HepG2 (cell line): ENCODE measurements around the gene MSI2. TPM values are rescaled to one million over a fixed set of nuclear protein-coding genes. Genes with fewer than 3 reads are reported as not detected.
A peak's percentile ranks its signal among the peaks of the same experiment; 100 is the strongest.

Source experiments
- FOXK1 ChIP-seq: sonication (generic); formaldehyde crosslinking; IDR thresholded peaks from 2 replicates; pipeline ENCODE4 v1.4.0; 2020; ENCODE audit warnings: low read depth, missing genetic modification reagents, borderline replicate concordance
- GABPA ChIP-seq, 2 experiments: IDR thresholded peaks; 2 replicates each; pipeline ENCODE4 v1.6.1; 2011 to 2016; ENCODE audit warnings: low read depth in 2 of 2, low read length in 1 of 2, missing biosample characterization in 1 of 2, missing genetic modification characterization in 1 of 2
- KAT7 ChIP-seq: IDR thresholded peaks from 2 replicates; pipeline ENCODE4 v1.6.1; 2018; ENCODE audit warnings: borderline replicate concordance, missing compliant biosample characterization
- MATR3 ChIP-seq: sonication (generic); formaldehyde crosslinking; IDR thresholded peaks from 2 replicates; pipeline ENCODE4 v1.4.0; 2020; ENCODE audit warnings: missing genetic modification reagents
- PATZ1 ChIP-seq: sonication (generic); formaldehyde crosslinking; IDR thresholded peaks from 2 replicates; pipeline ENCODE4 v1.4.0; 2020; ENCODE audit warnings: missing genetic modification reagents
- RXRB ChIP-seq: IDR thresholded peaks from 2 replicates; pipeline ENCODE4 v1.6.1; 2016; ENCODE audit warnings: borderline replicate concordance, missing genetic modification reagents, missing compliant biosample characterization
- TCF12 ChIP-seq, 2 experiments: fragments of 450-650 bp in 1 of 2; sonication (generic) in 1 of 2; formaldehyde crosslinking in 1 of 2; IDR thresholded peaks; 2 replicates each; pipeline versions ENCODE4 v1.6.1 to v1.8.0; 2017 to 2022; ENCODE audit warnings: antibody characterized with exemption in 1 of 2, mild to moderate bottlenecking in 1 of 2, missing genetic modification reagents in 1 of 2, moderate library complexity in 1 of 2
- ZFX ChIP-seq: sonication (generic); formaldehyde crosslinking; IDR thresholded peaks from 2 replicates; pipeline ENCODE4 v1.4.0; 2020; ENCODE audit warnings: mild to moderate bottlenecking, low read depth, missing genetic modification reagents, moderate library complexity
- ZIK1 ChIP-seq: sonication (generic); formaldehyde crosslinking; IDR thresholded peaks from 2 replicates; pipeline ENCODE4 v1.5.0; 2020; ENCODE audit warnings: mild to moderate bottlenecking, low read depth, missing genetic modification reagents, borderline replicate concordance
- ZNF224 ChIP-seq: sonication (generic); formaldehyde crosslinking; IDR thresholded peaks from 2 replicates; pipeline ENCODE4 v1.5.0; 2020; ENCODE audit warnings: mild to moderate bottlenecking, missing genetic modification reagents
- ZNF468 ChIP-seq: sonication (generic); formaldehyde crosslinking; IDR thresholded peaks from 2 replicates; pipeline ENCODE4 v1.8.0; 2022; ENCODE audit warnings: mild to moderate bottlenecking, moderate library complexity, missing genetic modification reagents
- ZNF530 ChIP-seq: sonication (generic); formaldehyde crosslinking; IDR thresholded peaks from 2 replicates; pipeline ENCODE4 v1.5.0; 2020; ENCODE audit warnings: low read depth, mild to moderate bottlenecking, missing genetic modification reagents
- ZNF589 ChIP-seq: sonication (generic); formaldehyde crosslinking; conservative IDR thresholded peaks from 2 replicates; pipeline ENCODE4 v1.8.0; 2022; ENCODE audit warnings: mild to moderate bottlenecking, moderate library complexity, missing genetic modification reagents
- ZNF644 ChIP-seq: IDR thresholded peaks from 2 replicates; pipeline ENCODE4 v1.6.1; 2016; ENCODE audit warnings: low read depth
- polyA plus RNA-seq, 8 experiments: library from polyadenylated mRNA; depleted of rRNA in 3 of 8; stranded (reverse) in 7 of 8; unstranded in 1 of 8; fragments of >200 nt; fragmentation: Illumina TruSeq in 4 of 8; extraction: Trizol in 4 of 8; gene quantifications; 2 replicates each; pipeline versions ENCODE4 v1.2.1 to v1.2.3, GENCODE V29; 2011 to 2016; ENCODE audit warnings: low read depth in 4 of 8, missing spikeins in 1 of 8, mixed read lengths in 1 of 8; ENCODE audit not compliant: insufficient read depth in 1 of 8
- total RNA-seq, 5 experiments: library from RNA; depleted of rRNA; stranded (reverse); fragments of >200 nt; fragmentation: Illumina TruSeq; extraction: Trizol; gene quantifications; 2 replicates each; pipeline ENCODE4 v1.2.3, GENCODE V29; 2016; ENCODE audit warnings: low read depth in 1 of 5
- TF ChIP-seq, protein P1 (sequence below): sonication (generic); formaldehyde crosslinking; IDR thresholded peaks from 2 replicates; pipeline ENCODE4 v1.4.0; 2020; ENCODE audit warnings: missing genetic modification reagents
- TF ChIP-seq, protein P2 (sequence below): sonication (generic); formaldehyde crosslinking; IDR thresholded peaks from 2 replicates; pipeline ENCODE4 v1.4.0; 2020; ENCODE audit warnings: missing genetic modification reagents, low read depth, mild to moderate bottlenecking, borderline replicate concordance
- TF ChIP-seq, protein P3 (sequence below): sonication (generic); formaldehyde crosslinking; IDR thresholded peaks from 2 replicates; pipeline ENCODE4 v1.5.0; 2020; ENCODE audit warnings: mild to moderate bottlenecking, missing genetic modification reagents, moderate library complexity

Gene MSI2
- total and polyA plus RNA-seq, 2 of the 13 experiments (the other 11 are each of a cell fraction or from before 2014, with no cell fraction given) = 77.5 to 78.4 TPM

DNA sequence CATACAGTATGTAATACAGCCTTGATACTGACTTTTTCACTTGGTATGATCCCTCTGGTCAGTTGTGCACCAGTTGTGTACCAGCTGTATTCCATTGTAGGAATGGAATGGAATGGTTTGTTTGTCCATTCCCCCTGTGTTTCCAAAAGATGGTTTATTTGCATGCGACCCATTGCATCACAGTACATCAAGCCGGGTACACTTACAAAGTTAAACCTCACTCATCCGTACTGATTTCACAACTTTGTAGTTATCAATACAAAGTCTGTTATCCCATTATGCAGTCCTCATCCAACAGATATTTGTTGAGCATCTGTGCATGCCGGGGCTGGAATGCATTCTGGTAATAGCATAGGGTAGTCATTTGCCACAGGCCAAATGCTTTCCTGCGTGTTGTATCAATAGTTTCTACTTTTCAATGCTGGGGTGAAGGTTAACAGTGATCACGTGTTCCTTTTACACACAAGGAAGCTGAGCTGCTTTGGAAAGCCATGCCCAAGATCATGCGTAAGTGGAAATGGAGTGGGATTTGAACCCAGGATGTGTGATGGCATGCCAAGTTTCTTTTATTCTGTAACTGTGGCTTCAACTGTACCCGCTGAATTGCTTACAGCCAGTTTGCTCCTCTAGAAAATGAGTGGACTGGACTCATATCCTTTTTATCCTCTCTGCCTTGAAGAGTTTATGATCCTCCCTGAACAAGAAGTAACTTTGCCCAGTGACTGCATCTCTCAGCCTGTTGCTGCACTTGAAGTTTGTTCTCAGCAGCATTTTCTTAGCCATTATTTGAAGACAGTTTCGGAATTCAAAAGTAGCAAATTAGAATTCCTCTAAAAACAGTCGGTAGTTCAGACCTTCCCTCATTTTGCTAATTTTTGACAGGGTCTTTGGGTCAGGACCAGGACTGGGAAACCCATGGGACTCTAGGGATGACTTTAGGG is 260.2 kb downstream of the MSI2 start (continued):
- TF ChIP-seq, protein P1, sequence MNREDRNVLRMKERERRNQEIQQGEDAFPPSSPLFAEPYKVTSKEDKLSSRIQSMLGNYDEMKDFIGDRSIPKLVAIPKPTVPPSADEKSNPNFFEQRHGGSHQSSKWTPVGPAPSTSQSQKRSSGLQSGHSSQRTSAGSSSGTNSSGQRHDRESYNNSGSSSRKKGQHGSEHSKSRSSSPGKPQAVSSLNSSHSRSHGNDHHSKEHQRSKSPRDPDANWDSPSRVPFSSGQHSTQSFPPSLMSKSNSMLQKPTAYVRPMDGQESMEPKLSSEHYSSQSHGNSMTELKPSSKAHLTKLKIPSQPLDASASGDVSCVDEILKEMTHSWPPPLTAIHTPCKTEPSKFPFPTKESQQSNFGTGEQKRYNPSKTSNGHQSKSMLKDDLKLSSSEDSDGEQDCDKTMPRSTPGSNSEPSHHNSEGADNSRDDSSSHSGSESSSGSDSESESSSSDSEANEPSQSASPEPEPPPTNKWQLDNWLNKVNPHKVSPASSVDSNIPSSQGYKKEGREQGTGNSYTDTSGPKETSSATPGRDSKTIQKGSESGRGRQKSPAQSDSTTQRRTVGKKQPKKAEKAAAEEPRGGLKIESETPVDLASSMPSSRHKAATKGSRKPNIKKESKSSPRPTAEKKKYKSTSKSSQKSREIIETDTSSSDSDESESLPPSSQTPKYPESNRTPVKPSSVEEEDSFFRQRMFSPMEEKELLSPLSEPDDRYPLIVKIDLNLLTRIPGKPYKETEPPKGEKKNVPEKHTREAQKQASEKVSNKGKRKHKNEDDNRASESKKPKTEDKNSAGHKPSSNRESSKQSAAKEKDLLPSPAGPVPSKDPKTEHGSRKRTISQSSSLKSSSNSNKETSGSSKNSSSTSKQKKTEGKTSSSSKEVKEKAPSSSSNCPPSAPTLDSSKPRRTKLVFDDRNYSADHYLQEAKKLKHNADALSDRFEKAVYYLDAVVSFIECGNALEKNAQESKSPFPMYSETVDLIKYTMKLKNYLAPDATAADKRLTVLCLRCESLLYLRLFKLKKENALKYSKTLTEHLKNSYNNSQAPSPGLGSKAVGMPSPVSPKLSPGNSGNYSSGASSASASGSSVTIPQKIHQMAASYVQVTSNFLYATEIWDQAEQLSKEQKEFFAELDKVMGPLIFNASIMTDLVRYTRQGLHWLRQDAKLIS = peak; percentile 38; the same call in 1 of the 2 replicates
- TF ChIP-seq ZNF530 (CRISPR knock-in tag) = no peak
- peak; percentile 92; the same call in 1 of the 2 replicates for TF ChIP-seq FOXK1 (CRISPR knock-in tag)
- TF ChIP-seq, protein P2, sequence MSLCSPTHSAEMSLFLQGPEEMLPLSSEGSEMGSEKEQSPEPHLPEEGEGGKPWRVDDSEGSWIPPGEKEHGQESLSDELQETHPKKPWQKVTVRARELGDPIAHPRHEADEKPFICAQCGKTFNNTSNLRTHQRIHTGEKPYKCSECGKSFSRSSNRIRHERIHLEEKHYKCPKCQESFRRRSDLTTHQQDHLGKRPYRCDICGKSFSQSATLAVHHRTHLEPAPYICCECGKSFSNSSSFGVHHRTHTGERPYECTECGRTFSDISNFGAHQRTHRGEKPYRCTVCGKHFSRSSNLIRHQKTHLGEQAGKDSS (CRISPR knock-in tag) = no peak
- peak; percentile 61 for TF ChIP-seq ZFX (CRISPR knock-in tag)
- TF ChIP-seq MATR3 (CRISPR knock-in tag) = no peak
- TF ChIP-seq TCF12 (IDR thresholded peaks at IDR 0.05) = no peak
- TF ChIP-seq TCF12 (CRISPR knock-in tag; IDR thresholded peaks at IDR 0.05) = no peak; the same call in 1 of the 2 replicates
- no peak; the same call in 1 of the 2 replicates for TF ChIP-seq ZNF589 (CRISPR knock-in tag)
- TF ChIP-seq, protein P3, sequence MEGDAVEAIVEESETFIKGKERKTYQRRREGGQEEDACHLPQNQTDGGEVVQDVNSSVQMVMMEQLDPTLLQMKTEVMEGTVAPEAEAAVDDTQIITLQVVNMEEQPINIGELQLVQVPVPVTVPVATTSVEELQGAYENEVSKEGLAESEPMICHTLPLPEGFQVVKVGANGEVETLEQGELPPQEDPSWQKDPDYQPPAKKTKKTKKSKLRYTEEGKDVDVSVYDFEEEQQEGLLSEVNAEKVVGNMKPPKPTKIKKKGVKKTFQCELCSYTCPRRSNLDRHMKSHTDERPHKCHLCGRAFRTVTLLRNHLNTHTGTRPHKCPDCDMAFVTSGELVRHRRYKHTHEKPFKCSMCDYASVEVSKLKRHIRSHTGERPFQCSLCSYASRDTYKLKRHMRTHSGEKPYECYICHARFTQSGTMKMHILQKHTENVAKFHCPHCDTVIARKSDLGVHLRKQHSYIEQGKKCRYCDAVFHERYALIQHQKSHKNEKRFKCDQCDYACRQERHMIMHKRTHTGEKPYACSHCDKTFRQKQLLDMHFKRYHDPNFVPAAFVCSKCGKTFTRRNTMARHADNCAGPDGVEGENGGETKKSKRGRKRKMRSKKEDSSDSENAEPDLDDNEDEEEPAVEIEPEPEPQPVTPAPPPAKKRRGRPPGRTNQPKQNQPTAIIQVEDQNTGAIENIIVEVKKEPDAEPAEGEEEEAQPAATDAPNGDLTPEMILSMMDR (CRISPR knock-in tag) = no peak
- peak; percentile 92 for TF ChIP-seq ZNF644
- no peak for TF ChIP-seq ZIK1
- no peak for TF ChIP-seq GABPA (IDR thresholded peaks at IDR 0.05; ENCODE audit: low read depth, low read length)
- peak; percentile 47; the same call in 1 of the 2 replicates for TF ChIP-seq GABPA (CRISPR knock-in tag; IDR thresholded peaks at IDR 0.05; ENCODE audit: low read depth)
- no peak for TF ChIP-seq ZNF468 (CRISPR knock-in tag)
- peak; percentile 86 for TF ChIP-seq PATZ1 (CRISPR knock-in tag)
- TF ChIP-seq ZNF224 (CRISPR knock-in tag) = no peak; the same call in 1 of the 2 replicates
- no peak; the same call in 1 of the 2 replicates for TF ChIP-seq KAT7 (CRISPR knock-in tag)
- TF ChIP-seq RXRB (CRISPR knock-in tag) = peak; percentile 89
